H9 (cell line): ENCODE data around the gene AP2A2. TPM values are rescaled to one million over a fixed set of nuclear protein-coding genes. Genes with fewer than 3 reads are reported as not detected.
A peak's percentile ranks its signal among the peaks of the same experiment; 100 is the strongest.

ENCODE experiments used
- DNase-seq: peaks from one replicate; pipeline ENCODE4 v3.0.0-alpha.2; 2017
- H2AFZ ChIP-seq: one replicate; pipeline ENCODE4 v1.6.1; 2013; ENCODE audit warnings: mild to moderate bottlenecking, low read length, control low read depth, moderate library complexity
- H2AK5ac ChIP-seq: 2 replicates; pipeline ENCODE4 v1.6.1; 2013; ENCODE audit warnings: low read length, control low read depth, mixed read lengths; ENCODE audit not compliant: insufficient read length
- H2BK120ac ChIP-seq: one replicate; pipeline ENCODE4 v1.6.1; 2013; ENCODE audit warnings: low read depth, mild to moderate bottlenecking, low read length, control low read depth, inconsistent platforms; ENCODE audit not compliant: poor library complexity, severe bottlenecking
- H2BK12ac ChIP-seq: 2 replicates; pipeline ENCODE4 v1.6.1; 2013; ENCODE audit warnings: low read length, control low read depth, mixed read lengths, low read depth; ENCODE audit not compliant: insufficient read length
- H2BK15ac ChIP-seq: 2 replicates; pipeline ENCODE4 v1.6.1; 2013; ENCODE audit warnings: low read depth, low read length, control low read depth
- H2BK20ac ChIP-seq: one replicate; pipeline ENCODE4 v1.6.1; 2013; ENCODE audit warnings: low read depth, mild to moderate bottlenecking, low read length, control low read depth, inconsistent platforms; ENCODE audit not compliant: poor library complexity, severe bottlenecking
- H2BK5ac ChIP-seq: 2 replicates; pipeline ENCODE4 v1.6.1; 2013; ENCODE audit warnings: low read length, control low read depth, mixed read lengths; ENCODE audit not compliant: insufficient read length
- H3K14ac ChIP-seq: 2 replicates; pipeline ENCODE4 v1.6.1; 2013; ENCODE audit warnings: low read length, control low read depth; ENCODE audit not compliant: insufficient read depth
- H3K18ac ChIP-seq: 2 replicates; pipeline ENCODE4 v1.6.1; 2013; ENCODE audit warnings: low read depth, mild to moderate bottlenecking, mixed read lengths, low read length, control low read depth; ENCODE audit not compliant: insufficient read length
- H3K23ac ChIP-seq: 2 replicates; pipeline ENCODE4 v1.6.1; 2013; ENCODE audit warnings: low read length, control low read depth, mixed read lengths, low read depth; ENCODE audit not compliant: insufficient read length
- H3K23me2 ChIP-seq: 2 replicates; pipeline ENCODE4 v1.6.1; 2013; ENCODE audit warnings: low read depth, mild to moderate bottlenecking, mixed read lengths, low read length, control low read depth; ENCODE audit not compliant: insufficient read length, poor library complexity, severe bottlenecking
- H3K27ac ChIP-seq: 2 replicates; pipeline ENCODE4 v1.5.1; 2013; ENCODE audit warnings: low read length, control low read depth, mixed read lengths, low read depth; ENCODE audit not compliant: insufficient read length
- H3K27me3 ChIP-seq: 2 replicates; pipeline ENCODE4 v1.6.1; 2013; ENCODE audit warnings: low read length, control low read depth, inconsistent platforms; ENCODE audit not compliant: insufficient read depth
- H3K4ac ChIP-seq: 2 replicates; pipeline ENCODE4 v1.6.1; 2013; ENCODE audit warnings: low read depth, mild to moderate bottlenecking, control low read depth, inconsistent platforms, low read length, moderate library complexity
- H3K4me1 ChIP-seq: 2 replicates; pipeline ENCODE4 v1.6.1; 2013; ENCODE audit warnings: low read length, control low read depth, inconsistent platforms; ENCODE audit not compliant: insufficient read depth
- H3K4me2 ChIP-seq: 2 replicates; pipeline ENCODE4 v1.6.1; 2013; ENCODE audit warnings: low read length, control low read depth, mixed read lengths; ENCODE audit not compliant: insufficient read length, insufficient read depth
- H3K56ac ChIP-seq: 2 replicates; pipeline ENCODE4 v1.6.1; 2013; ENCODE audit warnings: low read depth, mild to moderate bottlenecking, mixed read lengths, low read length, control low read depth; ENCODE audit not compliant: insufficient read length
- H3K79me1 ChIP-seq: 2 replicates; pipeline ENCODE4 v1.6.1; 2013; ENCODE audit warnings: low read depth, mild to moderate bottlenecking, moderate library complexity, low read length, control low read depth, inconsistent platforms; ENCODE audit not compliant: insufficient read depth, poor library complexity, severe bottlenecking
- H3K79me2 ChIP-seq: 2 replicates; pipeline ENCODE4 v1.6.1; 2013; ENCODE audit warnings: low read length, control low read depth, inconsistent platforms; ENCODE audit not compliant: insufficient read depth
- H3K9ac ChIP-seq: 2 replicates; pipeline ENCODE4 v1.6.1; 2013; ENCODE audit warnings: low read length, control low read depth, mixed read lengths; ENCODE audit not compliant: insufficient read length; ENCODE audit errors: extremely low read depth
- H3K9me3 ChIP-seq: one replicate; pipeline ENCODE4 v1.6.1; 2013; ENCODE audit warnings: low read depth, low read length, inconsistent platforms; ENCODE audit not compliant: control insufficient read depth
- H3T11ph ChIP-seq: one replicate; pipeline ENCODE4 v1.6.1; 2013; ENCODE audit warnings: mild to moderate bottlenecking, low read length, control low read depth, inconsistent platforms
- H4K20me1 ChIP-seq: one replicate; pipeline ENCODE4 v1.6.1; 2013; ENCODE audit not compliant: control insufficient read depth, insufficient read length, insufficient read depth
- H4K5ac ChIP-seq: 2 replicates; pipeline ENCODE4 v1.6.1; 2013; ENCODE audit warnings: low read depth, mild to moderate bottlenecking, mixed read lengths, low read length, control low read depth; ENCODE audit not compliant: insufficient read length
- H4K8ac ChIP-seq: replicated peaks from 2 replicates; pipeline ENCODE4 v1.6.1; 2013; ENCODE audit warnings: low read length, control low read depth, mixed read lengths, low read depth; ENCODE audit not compliant: insufficient read length
- H4K91ac ChIP-seq: 2 replicates; pipeline ENCODE4 v1.6.1; 2013; ENCODE audit warnings: low read depth, mild to moderate bottlenecking, moderate library complexity, mixed read lengths, low read length, control low read depth; ENCODE audit not compliant: insufficient read length
- H3K27ac Mint-ChIP-seq, 3 experiments: 2 replicates in 2 of 3; 3 replicates in 1 of 3; pipeline ENCODE4 v1.8.0; 2020 to 2021; ENCODE audit warnings: mixed read lengths in 3 of 3, mild to moderate bottlenecking in 1 of 3, moderate library complexity in 1 of 3
- H3K27me3 Mint-ChIP-seq: 2 replicates; pipeline ENCODE4 v1.8.0; 2021; ENCODE audit warnings: low read depth, mild to moderate bottlenecking, moderate library complexity, mixed read lengths
- H3K36me3 Mint-ChIP-seq, 3 experiments: 2 replicates in 2 of 3; 3 replicates in 1 of 3; pipeline ENCODE4 v1.8.0; 2020 to 2021; ENCODE audit warnings: low read depth in 3 of 3, mixed read lengths in 3 of 3; ENCODE audit not compliant: insufficient read depth in 1 of 3
- H3K4me1 Mint-ChIP-seq, 2 experiments: 2 replicates each; pipeline ENCODE4 v1.8.0; 2020; ENCODE audit warnings: mixed read lengths in 2 of 2
- H3K4me3 Mint-ChIP-seq, 2 experiments: 2 replicates in 1 of 2; 3 replicates in 1 of 2; pipeline ENCODE4 v1.8.0; 2020 to 2021; ENCODE audit warnings: mild to moderate bottlenecking in 2 of 2, mixed read lengths in 2 of 2, moderate library complexity in 1 of 2
- H3K9me3 Mint-ChIP-seq, 2 experiments: 2 replicates in 1 of 2; 3 replicates in 1 of 2; pipeline ENCODE4 v1.8.0; 2020; ENCODE audit warnings: mild to moderate bottlenecking in 2 of 2, mixed read lengths in 2 of 2, moderate library complexity in 1 of 2
- whole genome bisulfite sequencing: extraction: QIAGEN DNeasy Blood & Tissue Kit; methylation state at CpG from one replicate; pipeline ENCODE4 v1.1.7; 2013; ENCODE audit warnings: missing lambda C conversion rate, low lambda C conversion rate, mixed read lengths; ENCODE audit not compliant: insufficient read length; ENCODE audit errors: extremely low coverage; 5-methylcytosine and 5-hydroxymethylcytosine counted together
- total RNA-seq: library from RNA; stranded (reverse); gene quantifications from 2 replicates; pipeline ENCODE4 v1.2.1, GENCODE V29; 2021
- TF ChIP-seq, protein P1 (sequence below): fragments of 200-600 bp; sonication (generic); conservative IDR thresholded peaks from 3 replicates; pipeline ENCODE4 v1.8.0; 2021; ENCODE audit warnings: antibody characterized with exemption, mild to moderate bottlenecking

Gene AP2A2
- total RNA-seq, 1 experiment from 2014 or later, result 53.7 TPM

DNA sequence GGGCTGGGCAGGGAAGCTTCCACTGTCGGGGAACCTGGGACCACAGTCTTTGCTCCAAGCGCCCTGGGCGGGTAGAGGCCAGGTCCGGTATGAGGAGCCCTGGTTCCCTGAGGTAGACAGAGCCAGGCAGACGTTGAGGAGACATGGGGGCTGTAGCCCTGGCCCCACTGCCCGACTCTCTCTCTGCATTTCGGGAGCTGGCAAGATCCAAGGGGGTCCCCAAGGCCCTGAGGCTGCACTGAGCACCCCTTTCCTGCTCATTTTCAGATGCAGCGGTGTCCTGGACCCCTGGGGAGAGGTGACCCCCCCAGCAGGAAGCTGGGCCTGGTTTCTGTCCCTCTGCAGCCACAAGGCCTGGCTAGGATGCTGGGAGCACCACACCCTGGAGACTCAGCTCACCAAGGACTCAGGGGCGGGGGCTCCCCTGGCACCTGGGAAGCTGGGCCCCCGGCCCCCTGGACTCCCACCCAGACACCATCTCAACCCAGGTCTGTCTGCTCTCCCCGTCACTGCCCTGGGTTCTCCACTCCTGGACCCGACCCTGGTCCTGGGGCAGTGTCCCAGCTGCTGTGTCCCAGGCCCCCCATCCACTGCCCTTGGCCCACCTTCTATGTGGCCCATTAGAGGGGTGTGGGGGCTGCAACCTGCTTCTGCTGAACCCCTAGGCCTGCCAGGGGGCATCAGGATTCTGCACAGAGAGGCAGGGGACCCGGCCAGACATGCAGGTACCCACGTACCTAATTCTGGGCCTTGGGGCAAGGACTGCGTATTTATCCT lies 125.9 kb downstream of the AP2A2 start:
- Histone ChIP-seq H3K23ac (no peak overlapping the region), H3K79me1 (no peaks in the 10 kb centered on the region), H3K14ac (no peak overlapping the region; the same call in 1 of the 2 replicates), H3K4me1 (no peaks in the 10 kb centered on the region), H2BK20ac (no peak overlapping the region), H3K9me3 (no peaks in the 10 kb centered on the region), H3K4ac (no peak overlapping the region), H2AK5ac (no peak overlapping the region), H4K20me1 (no peaks in the 10 kb centered on the region), H2BK15ac (no peak overlapping the region), H2AFZ (no peak overlapping the region), H2BK12ac (no peak overlapping the region), H3K27ac (no peak overlapping the region), H3T11ph (no peak overlapping the region), H3K23me2 (no peaks in the 10 kb centered on the region), H4K5ac (no peak overlapping the region), H3K9ac (no peak overlapping the region), H4K8ac (no peak overlapping the region), H2BK5ac (no peak overlapping the region), H3K18ac (peak overlapping the region; percentile 21), H2BK120ac (no peak overlapping the region), H3K4me2 (no peak overlapping the region), H3K56ac (no peak overlapping the region), H3K27me3 (no peaks in the 10 kb centered on the region), H4K91ac (no peak overlapping the region), H3K79me2 (no peaks in the 10 kb centered on the region)
- peaks cover 0 to 5% of the 10 kb centered on the region in 2 experiments; a peak in 2 of 4 replicates for H3K4me1 Mint-ChIP-seq
- H3K27ac Mint-ChIP-seq, result no peak overlapping the region
- H3K9me3 Mint-ChIP-seq, result no peaks in the 10 kb centered on the region
- H3K36me3 Mint-ChIP-seq, result no peaks in the 10 kb centered on the region; a peak in 1 of 7 replicates
- no peak overlapping the region for H3K4me3 Mint-ChIP-seq
- H3K27me3 Mint-ChIP-seq, result peaks cover 8% of the 10 kb centered on the region
- DNase-seq, result no peak
- TF ChIP-seq, protein P1, sequence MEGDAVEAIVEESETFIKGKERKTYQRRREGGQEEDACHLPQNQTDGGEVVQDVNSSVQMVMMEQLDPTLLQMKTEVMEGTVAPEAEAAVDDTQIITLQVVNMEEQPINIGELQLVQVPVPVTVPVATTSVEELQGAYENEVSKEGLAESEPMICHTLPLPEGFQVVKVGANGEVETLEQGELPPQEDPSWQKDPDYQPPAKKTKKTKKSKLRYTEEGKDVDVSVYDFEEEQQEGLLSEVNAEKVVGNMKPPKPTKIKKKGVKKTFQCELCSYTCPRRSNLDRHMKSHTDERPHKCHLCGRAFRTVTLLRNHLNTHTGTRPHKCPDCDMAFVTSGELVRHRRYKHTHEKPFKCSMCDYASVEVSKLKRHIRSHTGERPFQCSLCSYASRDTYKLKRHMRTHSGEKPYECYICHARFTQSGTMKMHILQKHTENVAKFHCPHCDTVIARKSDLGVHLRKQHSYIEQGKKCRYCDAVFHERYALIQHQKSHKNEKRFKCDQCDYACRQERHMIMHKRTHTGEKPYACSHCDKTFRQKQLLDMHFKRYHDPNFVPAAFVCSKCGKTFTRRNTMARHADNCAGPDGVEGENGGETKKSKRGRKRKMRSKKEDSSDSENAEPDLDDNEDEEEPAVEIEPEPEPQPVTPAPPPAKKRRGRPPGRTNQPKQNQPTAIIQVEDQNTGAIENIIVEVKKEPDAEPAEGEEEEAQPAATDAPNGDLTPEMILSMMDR, result no peak; the same call in 2 of the 3 replicates
- WGBS, result no CpG with 5 or more reads among the region's 15 CpGs
